ENCODE results near the gene MKRN1.
A peak's percentile ranks its signal among the peaks of the same experiment; 100 is the strongest.
"Not testable (repeated sequence)": the region's sequence is repeated elsewhere in the genome, so short reads cannot be mapped to it uniquely, and the experiment has no call there.

The MKRN1 gene

DNA sequence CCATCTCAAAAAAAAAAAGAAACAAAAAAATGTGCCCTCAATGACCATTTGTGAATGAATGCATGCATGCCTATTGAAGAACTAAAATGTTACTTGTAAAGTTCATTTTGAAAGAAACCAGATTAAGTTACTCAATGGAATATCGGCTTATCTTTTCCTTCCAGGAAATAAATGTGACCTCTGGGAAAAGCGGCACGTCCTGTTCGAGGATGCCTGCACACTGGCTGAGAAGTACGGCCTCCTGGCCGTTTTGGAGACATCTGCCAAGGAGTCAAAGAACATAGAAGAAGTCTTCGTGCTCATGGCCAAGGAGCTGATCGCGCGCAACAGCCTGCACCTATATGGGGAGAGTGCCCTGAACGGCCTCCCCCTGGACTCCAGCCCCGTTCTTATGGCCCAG lies 53.6 kb downstream of the MKRN1 start:
- no peak for DNase-seq

DNA sequence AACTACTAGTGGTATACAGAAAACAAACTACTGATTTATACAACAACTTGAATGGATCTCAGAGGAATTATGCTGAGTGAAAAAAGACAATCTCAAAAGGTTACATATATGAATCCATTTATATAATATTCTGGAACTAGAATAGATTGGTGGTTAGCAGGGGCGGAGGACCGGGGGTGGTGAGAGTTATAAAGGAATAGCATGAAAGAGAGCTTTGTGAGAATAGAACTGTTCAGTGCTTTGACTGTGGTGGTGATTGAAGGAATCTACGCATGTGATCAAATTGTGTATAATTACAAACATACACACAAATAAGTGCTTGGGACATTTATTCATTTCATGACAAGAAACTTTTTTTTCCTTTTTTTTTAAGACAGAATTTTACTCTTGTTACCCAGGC lies 55.8 kb downstream of the MKRN1 start:
- no peak for DNase-seq

DNA sequence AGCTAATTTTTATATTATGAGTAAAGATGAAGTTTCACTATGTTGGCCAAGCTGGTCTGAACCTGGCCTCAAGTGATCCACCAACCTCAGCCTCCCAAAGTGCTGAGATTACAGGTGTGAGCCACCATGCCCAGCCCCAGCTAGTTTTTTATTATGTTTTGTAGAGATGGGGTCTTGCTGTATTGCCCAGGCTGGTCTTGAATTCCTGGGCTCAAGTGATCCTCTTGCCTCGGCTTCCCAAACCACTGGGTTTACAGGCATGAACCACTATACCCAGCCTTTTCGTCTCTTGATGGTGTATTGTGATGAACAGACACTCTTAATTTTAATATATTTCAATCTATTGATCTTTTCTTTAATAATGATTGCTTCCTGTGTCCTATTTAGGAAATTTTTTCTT lies 57.8 kb downstream of the MKRN1 start:
- DNase-seq = no peak

DNA sequence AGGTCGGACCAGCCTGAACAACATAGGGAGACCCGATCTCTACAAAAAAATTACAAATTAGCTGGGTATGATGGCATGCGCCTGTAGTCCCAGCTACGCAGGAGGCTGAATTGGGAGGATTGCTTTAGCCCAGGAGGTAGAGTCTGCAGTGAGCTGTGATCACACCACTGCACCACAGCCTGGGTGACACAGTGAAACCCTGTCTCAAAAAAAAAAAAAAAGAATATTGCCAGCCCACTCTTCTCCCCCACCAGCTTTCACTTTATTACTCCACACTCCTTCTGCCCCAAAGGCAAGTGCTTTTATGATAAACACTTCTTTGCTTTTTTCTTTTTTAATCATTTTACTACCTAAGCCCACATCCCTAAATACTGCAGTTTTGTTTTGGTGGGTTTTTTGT lies 60.7 kb downstream of the MKRN1 start:
- DNase-seq = no peak

DNA sequence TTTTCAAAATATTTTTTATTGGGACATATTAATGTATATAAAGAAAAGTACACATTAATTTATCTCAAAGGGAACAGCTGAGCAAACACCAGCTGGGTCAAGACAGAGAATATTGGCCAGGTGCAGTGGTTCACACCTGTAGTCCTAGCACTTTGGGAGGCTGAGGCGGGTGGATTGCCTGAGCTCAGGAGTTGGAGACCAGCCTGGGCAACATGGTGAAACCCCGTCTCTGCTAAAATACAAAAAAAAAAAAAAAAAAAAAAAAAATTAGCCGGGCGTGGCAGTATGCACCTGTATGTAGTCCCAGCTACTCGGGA lies 61.2 kb downstream of the MKRN1 start:
- not testable (repeated sequence) for DNase-seq

DNA sequence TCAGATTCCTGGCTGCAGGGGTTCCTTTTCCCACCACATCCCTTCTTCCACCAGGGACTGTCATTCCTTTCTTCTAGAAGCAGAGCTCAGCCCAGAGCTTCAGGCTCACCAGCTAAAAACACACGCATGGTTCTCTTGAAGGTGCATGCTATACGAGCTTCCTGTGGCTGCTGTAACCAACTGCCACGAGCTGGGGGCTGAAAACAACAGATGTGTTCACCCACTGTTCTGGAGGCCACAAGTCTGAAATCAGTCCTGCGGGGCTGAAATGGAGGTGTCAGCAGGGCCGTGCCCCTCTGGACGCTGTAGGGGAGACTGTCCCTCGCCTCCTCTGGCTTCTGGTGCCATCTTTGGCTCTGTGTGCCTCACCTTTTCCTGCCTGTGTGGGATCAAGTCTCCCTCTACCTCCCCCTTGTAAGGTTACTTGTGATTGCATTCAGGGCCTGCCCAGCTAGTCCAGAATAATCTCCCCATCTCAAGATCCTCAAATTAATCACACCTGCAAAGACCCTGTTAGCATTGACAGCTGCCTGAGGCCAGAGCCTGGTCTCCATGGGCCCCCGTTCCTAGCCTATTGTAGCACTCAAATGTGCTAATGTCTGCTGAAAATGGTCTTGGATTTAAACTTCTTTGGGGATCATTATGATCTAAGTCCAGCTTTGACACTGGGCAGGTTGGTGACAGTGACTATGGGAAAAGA lies 61.7 kb downstream of the MKRN1 start:
- DNase-seq = no peak

DNA sequence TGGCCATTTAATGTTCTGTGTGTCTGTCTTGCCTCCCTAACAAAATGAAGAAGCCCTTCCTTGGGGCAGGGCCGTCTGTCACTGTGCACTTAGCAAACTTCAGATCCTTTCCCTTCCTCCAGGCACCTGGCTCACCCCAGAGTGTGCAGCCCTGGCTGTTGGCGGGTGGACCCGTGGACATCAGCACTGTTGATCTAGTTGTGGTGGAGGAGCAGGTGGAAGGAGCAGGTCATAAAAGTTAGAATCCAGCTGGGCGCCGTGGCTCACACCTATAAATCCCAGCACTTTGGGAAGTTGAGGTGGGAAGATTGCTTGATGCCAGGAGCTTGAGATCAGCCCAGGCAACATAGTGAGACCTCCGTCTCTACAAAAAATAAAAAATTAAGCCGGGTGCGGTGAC lies 62.7 kb downstream of the MKRN1 start:
- DNase-seq = no peak

DNA sequence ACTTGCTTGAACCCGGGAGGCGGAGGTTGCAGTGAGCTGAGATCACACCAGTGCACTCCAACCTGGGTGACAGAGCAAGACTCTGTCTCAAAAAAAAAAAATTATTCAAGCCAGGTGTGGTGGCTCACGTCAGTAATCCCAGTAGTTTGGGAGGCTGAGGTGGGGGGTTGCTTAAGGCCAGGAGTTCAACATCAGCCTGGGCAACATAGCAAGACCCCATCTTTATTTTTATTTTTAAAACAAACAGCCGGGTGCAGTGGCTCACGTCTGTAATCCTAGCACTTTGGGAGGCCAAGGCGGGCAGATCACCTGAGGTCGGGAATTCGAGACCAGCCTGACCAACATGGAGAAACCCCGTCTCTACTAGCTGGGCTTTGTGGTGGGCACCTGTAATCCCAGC lies 63.5 kb downstream of the MKRN1 start:
- DNase-seq = not testable (repeated sequence)

DNA sequence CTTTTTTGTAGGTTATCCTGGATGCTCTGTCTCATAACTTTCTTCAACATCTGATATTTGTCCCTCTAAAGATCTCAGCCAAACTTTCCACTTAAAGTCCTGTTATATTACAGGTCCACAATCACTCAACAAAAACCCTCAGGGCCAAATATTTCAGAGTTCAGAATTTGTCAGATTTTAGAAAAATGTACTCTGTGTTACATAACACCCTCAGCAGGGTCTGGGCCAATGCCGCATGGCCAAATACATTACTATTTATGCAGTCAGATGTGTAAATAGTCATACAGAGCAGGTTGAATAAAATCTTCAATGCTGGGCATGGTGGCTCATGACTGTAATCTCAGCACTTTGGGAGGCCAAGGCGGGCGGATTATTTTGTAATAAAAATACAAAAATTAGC lies 63.9 kb downstream of the MKRN1 start:
- DNase-seq = no peak

DNA sequence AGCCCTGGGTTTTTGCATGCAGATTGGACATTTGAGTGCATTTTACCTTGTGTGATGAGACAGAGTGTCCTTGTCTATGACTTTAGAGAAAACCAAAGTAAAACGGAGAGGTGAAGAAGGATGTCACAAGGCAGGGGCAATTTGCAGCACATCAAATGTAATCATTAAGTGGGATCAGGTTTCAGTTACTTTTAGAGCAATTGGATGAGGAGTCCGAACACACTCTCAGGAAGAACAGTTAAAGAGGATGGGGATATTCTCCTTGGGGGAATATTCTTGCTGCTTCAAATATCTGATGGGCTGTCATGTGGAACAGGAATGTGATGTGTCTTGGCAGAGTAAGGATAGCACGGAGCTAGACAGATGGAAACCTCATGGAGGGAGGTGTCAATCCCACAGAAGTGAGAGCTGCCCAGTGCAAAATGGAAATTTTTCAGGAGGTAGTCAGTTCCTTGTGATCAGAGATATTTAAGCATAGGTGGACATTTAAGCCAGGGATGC lies 74.7 kb downstream of the MKRN1 start:
- DNase-seq = no peak

DNA sequence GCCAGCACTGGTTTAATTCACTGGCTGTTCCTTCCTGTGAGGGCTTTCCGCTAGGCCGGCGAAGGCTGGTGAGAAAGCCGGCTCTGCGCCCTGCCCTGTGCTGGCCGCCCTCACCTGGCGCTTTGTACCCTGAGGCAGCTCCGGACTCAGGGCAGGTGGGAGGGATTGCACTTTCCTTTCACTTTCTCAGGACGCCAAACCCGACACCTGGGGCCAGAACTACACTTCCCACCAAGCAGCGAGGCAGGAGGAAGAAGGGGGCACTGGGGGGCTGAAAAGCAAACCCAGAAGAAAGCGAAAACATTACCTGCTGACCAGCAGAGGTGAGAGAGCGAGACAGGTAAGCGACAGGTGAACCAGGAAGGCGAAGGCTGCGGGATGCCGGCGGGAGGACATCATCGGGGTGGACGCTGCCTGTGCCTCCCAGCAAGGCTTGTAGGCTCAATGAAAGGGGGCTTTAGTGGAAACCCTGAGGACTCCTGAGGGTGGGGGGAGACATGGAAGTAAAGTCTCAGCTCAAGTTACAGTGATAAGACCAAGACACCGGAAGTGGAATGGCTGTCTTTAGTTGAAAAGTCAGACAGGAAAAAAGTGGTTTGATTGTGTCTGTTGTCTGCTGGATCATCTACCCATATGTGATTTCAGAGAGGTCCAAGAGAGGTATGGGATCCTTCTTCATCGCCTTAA lies 75.3 kb downstream of the MKRN1 start, which contains the start of gene RAB19:
TSS of gene RAB19 (plus strand) at position 181 of the 687 bp plus-strand sequence. CDS start 3,589 bp downstream, outside the sequence.
- peak; percentile 53 for DNase-seq

Data from activated CD4-positive, alpha-beta T cell treated with anti-CD3 and anti-CD28 coated beads for 48 hours (primary cell).